ENCODE data around the gene DDX42. TPM values are rescaled to one million over a fixed set of nuclear protein-coding genes. Genes with fewer than 3 reads are reported as not detected.

Gene DDX42
- total and polyA plus RNA-seq, 2 of the 13 experiments (the other 11 are each of a cell fraction or from before 2014, with no cell fraction given) = 87.2 to 92.9 TPM

DNA sequence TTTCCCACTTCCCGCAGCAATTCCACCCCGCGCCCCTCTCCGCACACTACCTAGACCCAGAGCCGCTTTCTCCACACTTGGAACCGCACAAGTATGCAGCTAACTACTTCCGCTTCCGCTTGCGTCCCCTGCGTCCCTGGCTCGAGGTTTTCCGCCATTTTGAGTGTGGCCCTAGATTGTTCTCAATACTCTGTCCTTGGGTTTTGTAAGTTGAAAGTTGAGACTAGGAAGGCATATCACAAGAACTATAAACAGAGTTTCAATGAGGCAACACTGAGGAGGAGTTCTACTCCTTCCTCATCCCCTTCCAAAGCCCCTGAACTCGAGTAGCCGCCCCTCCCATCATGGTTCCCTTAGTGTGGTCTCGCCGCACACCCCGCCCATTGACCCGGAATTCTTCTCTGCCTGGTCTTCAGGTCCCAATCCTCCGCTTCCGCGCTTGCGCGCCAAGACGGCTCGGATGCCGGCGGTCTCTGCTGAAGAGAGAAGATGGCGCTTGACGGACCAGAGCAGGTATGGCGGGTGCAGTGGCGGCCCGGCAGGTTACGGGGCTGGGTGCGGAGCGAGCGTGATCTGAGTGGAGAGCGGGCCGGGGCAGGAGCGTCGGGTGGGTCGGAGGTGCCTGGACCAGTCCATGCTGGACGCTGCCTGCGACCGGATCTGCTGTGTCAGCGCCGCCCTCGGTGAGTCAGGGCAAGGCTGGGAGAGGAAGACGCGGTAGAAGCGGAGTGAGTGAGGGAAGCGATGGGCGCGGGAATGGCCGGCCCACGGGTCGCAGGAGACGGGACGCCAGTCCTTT lies 53.2 kb downstream of the DDX42 start, which contains the start of the genes FTSJ3 and PSMC5 (continued):
- TF ChIP-seq ZBTB25 (CRISPR knock-in tag; IDR thresholded peaks at IDR 0.05) = peak; percentile 86
- peak; percentile 91 for TF ChIP-seq KMT2B (CRISPR knock-in tag; IDR thresholded peaks at IDR 0.05)
- no peak for TF ChIP-seq ZNF674 (CRISPR knock-in tag; IDR thresholded peaks at IDR 0.05; ENCODE audit: low read depth)
- TF ChIP-seq HOMEZ (CRISPR knock-in tag; IDR thresholded peaks at IDR 0.05; ENCODE audit: low read depth) = peak; percentile 9; the same call in 1 of the 2 replicates
- TF ChIP-seq ATM (IDR thresholded peaks at IDR 0.05; ENCODE audit: borderline replicate concordance) = no peak
- peak; percentile 87 for TF ChIP-seq SALL2 (CRISPR knock-in tag; IDR thresholded peaks at IDR 0.05)
- TF ChIP-seq, protein P1, sequence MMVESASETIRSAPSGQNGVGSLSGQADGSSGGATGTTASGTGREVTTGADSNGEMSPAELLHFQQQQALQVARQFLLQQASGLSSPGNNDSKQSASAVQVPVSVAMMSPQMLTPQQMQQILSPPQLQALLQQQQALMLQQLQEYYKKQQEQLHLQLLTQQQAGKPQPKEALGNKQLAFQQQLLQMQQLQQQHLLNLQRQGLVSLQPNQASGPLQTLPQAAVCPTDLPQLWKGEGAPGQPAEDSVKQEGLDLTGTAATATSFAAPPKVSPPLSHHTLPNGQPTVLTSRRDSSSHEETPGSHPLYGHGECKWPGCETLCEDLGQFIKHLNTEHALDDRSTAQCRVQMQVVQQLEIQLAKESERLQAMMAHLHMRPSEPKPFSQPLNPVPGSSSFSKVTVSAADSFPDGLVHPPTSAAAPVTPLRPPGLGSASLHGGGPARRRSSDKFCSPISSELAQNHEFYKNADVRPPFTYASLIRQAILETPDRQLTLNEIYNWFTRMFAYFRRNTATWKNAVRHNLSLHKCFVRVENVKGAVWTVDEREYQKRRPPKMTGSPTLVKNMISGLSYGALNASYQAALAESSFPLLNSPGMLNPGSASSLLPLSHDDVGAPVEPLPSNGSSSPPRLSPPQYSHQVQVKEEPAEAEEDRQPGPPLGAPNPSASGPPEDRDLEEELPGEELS (CRISPR knock-in tag; IDR thresholded peaks at IDR 0.05) = no peak
- peak; percentile 46; the same call in 1 of the 2 replicates for TF ChIP-seq HMG20A (CRISPR knock-in tag; IDR thresholded peaks at IDR 0.05; ENCODE audit: borderline replicate concordance)
- TF ChIP-seq ZNF556 (CRISPR knock-in tag; IDR thresholded peaks at IDR 0.05; ENCODE audit: borderline replicate concordance) = peak; percentile 97
- peak; percentile 74 for TF ChIP-seq SP2 (CRISPR knock-in tag; IDR thresholded peaks at IDR 0.05)
- TF ChIP-seq STAG1 (CRISPR knock-in tag; IDR thresholded peaks at IDR 0.05) = peak; percentile 48
- TF ChIP-seq ZNF143 (CRISPR knock-in tag; IDR thresholded peaks at IDR 0.05) = peak; percentile 33
- no peak for TF ChIP-seq SP140L (CRISPR knock-in tag; IDR thresholded peaks at IDR 0.05; ENCODE audit: borderline replicate concordance)
- no peak for TF ChIP-seq ONECUT2 (CRISPR knock-in tag; IDR thresholded peaks at IDR 0.05)
- peak; percentile 53 for TF ChIP-seq JARID2 (CRISPR knock-in tag; IDR thresholded peaks at IDR 0.05; ENCODE audit: insufficient replicate concordance)
- peak; percentile 20; the same call in 1 of the 2 replicates for TF ChIP-seq CSRNP1 (CRISPR knock-in tag; IDR thresholded peaks at IDR 0.05)
- TF ChIP-seq ZGPAT (CRISPR knock-in tag; IDR thresholded peaks at IDR 0.05) = peak; percentile 90
- no peak for TF ChIP-seq HHEX (CRISPR knock-in tag; IDR thresholded peaks at IDR 0.05)
- TF ChIP-seq MYPOP (CRISPR knock-in tag; IDR thresholded peaks at IDR 0.05) = no peak; the same call in 1 of the 2 replicates
- TF ChIP-seq ZBTB38 (CRISPR knock-in tag; IDR thresholded peaks at IDR 0.05) = peak; percentile 68
- TF ChIP-seq YEATS4 (CRISPR knock-in tag; IDR thresholded peaks at IDR 0.05; ENCODE audit: borderline replicate concordance) = peak; percentile 96
